Fibroblast of lung (primary cell): ENCODE data around the gene MROH7.

Experiments
- CTCF ChIP-seq, 2 donors: IDR thresholded peaks in 1 of 2; conservative IDR thresholded peaks in 1 of 2; 1 replicate in 1 of 2; 2 replicates in 1 of 2; pipeline ENCODE4 v1.5.1; 2011 to 2012; ENCODE audit warnings: low read length in 2 of 2, control low read depth in 1 of 2, inconsistent platforms in 1 of 2, low read depth in 1 of 2, mild to moderate bottlenecking in 1 of 2
- EZH2 ChIP-seq: IDR thresholded peaks from 2 replicates; pipeline ENCODE4 v1.5.1; 2012; ENCODE audit warnings: low read length, control low read depth, mild to moderate bottlenecking; ENCODE audit errors: missing control alignments

DNA sequence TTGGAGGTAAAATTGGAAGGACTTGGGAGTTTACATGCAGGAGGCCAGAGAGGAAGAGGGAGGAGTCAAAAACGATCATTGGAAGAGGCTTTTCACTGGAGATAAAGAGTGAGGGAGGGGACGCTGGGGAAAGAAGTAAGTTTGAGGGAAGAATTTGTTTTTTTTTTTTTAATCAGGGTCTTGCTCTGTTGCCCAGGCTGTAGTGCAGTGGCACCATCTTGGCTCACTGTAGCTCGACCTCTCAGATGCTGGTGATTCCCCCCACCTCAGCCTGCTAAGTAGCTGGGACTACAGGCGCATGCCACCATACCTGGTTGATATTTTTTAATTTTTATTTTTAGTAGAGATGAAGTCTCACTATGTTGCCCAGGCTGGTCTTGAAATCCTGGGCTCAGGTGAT lies 1.2 kb upstream of the MROH7 start:
- TF ChIP-seq CTCF (conservative IDR thresholded peaks at IDR 0.05 in 1 of 2, IDR thresholded peaks at IDR 0.05 in 1 of 2; ENCODE audit: low read depth in 1 of 2, low read length in 2 of 2) (no peak), EZH2 (no peak)
